IMR-90 (cell line): Measurements from ENCODE around the gene MRPL33. TPM values are rescaled to one million over a fixed set of nuclear protein-coding genes. Genes with fewer than 3 reads are reported as not detected.
A peak's percentile ranks its signal among the peaks of the same experiment; 100 is the strongest.

Source experiments
- ATAC-seq: fragments of 200-7000 bp; cut with Tn5 transposase; 2 replicates; pipeline ENCODE4 v1.9.1; 2020; ENCODE audit warnings: low read depth, mild to moderate bottlenecking, moderate library complexity
- BruUV-seq: library from RNA; stranded (reverse); fragments of 400-500 nt; replicated peaks from 2 replicates; lab custom pipeline; 2021; lab: Mats Ljungman, UMichigan
- CTCF ChIA-PET: fragments of 300-600 bp; formaldehyde crosslinking; extraction: SDS; loops from one replicate; lab custom pipeline; 2021; ENCODE audit warnings: antibody characterized with exemption; lab: Yijun Ruan, JAX
- POLR2A ChIA-PET: fragments of 300-600 bp; sonication (Branson Sonifier 250); formaldehyde crosslinking; loops from one replicate; lab custom pipeline; 2022; ENCODE audit warnings: antibody characterized with exemption; ENCODE audit not compliant: unreplicated experiment; lab: Charles Lee
- DNase-seq: peaks from one replicate; pipeline ENCODE4 v3.0.0; 2013
- H2AFZ ChIP-seq: replicated peaks from 2 replicates; pipeline ENCODE3; 2013; ENCODE audit warnings: low read length, mild to moderate bottlenecking; ENCODE audit not compliant: poor library complexity
- H2AK5ac ChIP-seq: 2 replicates; pipeline ENCODE4 v1.6.1; 2013; ENCODE audit warnings: low read depth, low read length, inconsistent platforms
- H2AK9ac ChIP-seq: replicated peaks from 2 replicates; pipeline ENCODE3; 2013; ENCODE audit warnings: mild to moderate bottlenecking, low read depth, low read length, moderate library complexity; ENCODE audit not compliant: poor library complexity
- H2BK120ac ChIP-seq: 2 replicates; pipeline ENCODE4 v1.6.1; 2013; ENCODE audit warnings: low read depth, low read length, inconsistent platforms
- H2BK15ac ChIP-seq: 3 replicates; pipeline ENCODE4 v1.6.1; 2013; ENCODE audit warnings: low read depth, low read length, inconsistent platforms
- H2BK20ac ChIP-seq: 2 replicates; pipeline ENCODE4 v1.6.1; 2013; ENCODE audit warnings: low read depth, mild to moderate bottlenecking, inconsistent platforms, low read length, moderate library complexity
- H2BK5ac ChIP-seq: 2 replicates; pipeline ENCODE4 v1.6.1; 2013; ENCODE audit warnings: mild to moderate bottlenecking, low read depth, low read length, inconsistent platforms; ENCODE audit not compliant: poor library complexity, severe bottlenecking
- H3K14ac ChIP-seq: replicated peaks from 2 replicates; pipeline ENCODE4 v1.6.1; 2013; ENCODE audit warnings: low read depth, low read length, inconsistent platforms
- H3K18ac ChIP-seq: 2 replicates; pipeline ENCODE4 v1.6.1; 2013; ENCODE audit warnings: low read depth, low read length, control low read depth
- H3K23ac ChIP-seq: 2 replicates; pipeline ENCODE4 v1.6.1; 2013; ENCODE audit warnings: low read depth, low read length, inconsistent platforms
- H3K27ac ChIP-seq: 2 replicates; pipeline ENCODE4 v1.5.1; 2013; ENCODE audit warnings: mild to moderate bottlenecking, control low read depth, low read length; ENCODE audit not compliant: insufficient read depth
- H3K27me3 ChIP-seq: 2 replicates; pipeline ENCODE4 v1.6.1; 2013; ENCODE audit warnings: low read length; ENCODE audit not compliant: control insufficient read depth, insufficient read depth
- H3K36me3 ChIP-seq: 2 replicates; pipeline ENCODE4 v1.6.1; 2013; ENCODE audit warnings: low read length, mixed read lengths; ENCODE audit not compliant: control insufficient read depth, insufficient read depth
- H3K4ac ChIP-seq: 2 replicates; pipeline ENCODE4 v1.6.1; 2013; ENCODE audit warnings: low read depth, low read length, inconsistent platforms
- H3K4me1 ChIP-seq: 2 replicates; pipeline ENCODE4 v1.6.1; 2013; ENCODE audit warnings: low read length, mixed read lengths; ENCODE audit not compliant: control insufficient read depth, insufficient read depth
- H3K4me2 ChIP-seq: 2 replicates; pipeline ENCODE4 v1.6.1; 2013; ENCODE audit warnings: low read depth, mild to moderate bottlenecking, control low read depth, low read length, moderate library complexity
- H3K4me3 ChIP-seq: 2 replicates; pipeline ENCODE4 v1.5.1; 2013; ENCODE audit warnings: low read depth, mild to moderate bottlenecking, control low read depth, low read length, moderate library complexity; ENCODE audit not compliant: insufficient read depth
- H3K56ac ChIP-seq: 2 replicates; pipeline ENCODE4 v1.6.1; 2013; ENCODE audit warnings: low read length, inconsistent platforms; ENCODE audit not compliant: insufficient read depth; ENCODE audit errors: extremely low read depth
- H3K79me1 ChIP-seq, 2 experiments: 2 replicates each; pipeline ENCODE4 v1.6.1; 2013; ENCODE audit warnings: low read length in 2 of 2, inconsistent platforms in 1 of 2, low read depth in 1 of 2
- H3K9ac ChIP-seq: 2 replicates; pipeline ENCODE4 v1.6.1; 2013; ENCODE audit warnings: low read depth, low read length, control low read depth
- H3K9me1 ChIP-seq: 2 replicates; pipeline ENCODE4 v1.6.1; 2013; ENCODE audit warnings: low read length, inconsistent platforms; ENCODE audit not compliant: insufficient read depth
- H3K9me3 ChIP-seq: 2 replicates; pipeline ENCODE4 v1.6.1; 2013; ENCODE audit warnings: low read length; ENCODE audit not compliant: control insufficient read depth, insufficient read depth
- H4K20me1 ChIP-seq: 2 replicates; pipeline ENCODE4 v1.6.1; 2013; ENCODE audit warnings: low read length, inconsistent platforms; ENCODE audit not compliant: insufficient read depth
- H4K5ac ChIP-seq: 2 replicates; pipeline ENCODE4 v1.6.1; 2013; ENCODE audit warnings: mild to moderate bottlenecking, low read depth, low read length, control low read depth
- H4K8ac ChIP-seq, 2 experiments: 2 replicates each; pipeline ENCODE4 v1.6.1; 2013; ENCODE audit warnings: low read depth in 2 of 2, low read length in 2 of 2, control low read depth in 1 of 2, inconsistent platforms in 1 of 2
- H4K91ac ChIP-seq: 2 replicates; pipeline ENCODE4 v1.6.1; 2013; ENCODE audit warnings: low read depth, low read length, inconsistent platforms; ENCODE audit not compliant: insufficient read depth
- POLR2A ChIP-seq: IDR thresholded peaks from 2 replicates; pipeline ENCODE4 v1.6.1; 2012; ENCODE audit warnings: mild to moderate bottlenecking, low read depth, low read length
- RCOR1 ChIP-seq: IDR thresholded peaks from 2 replicates; pipeline ENCODE4 v1.6.1; 2012; ENCODE audit warnings: mild to moderate bottlenecking, low read length, improper control_type of control experiment; ENCODE audit not compliant: insufficient replicate concordance
- WGBS, 2 experiments: methylation state at CpG; one replicate each; pipeline versions ENCODE4 v1.1.5 to v1.1.7; 2013; ENCODE audit warnings: missing lambda C conversion rate in 2 of 2; ENCODE audit not compliant: insufficient read length in 1 of 2; ENCODE audit errors: extremely low coverage in 2 of 2; 5-methylcytosine and 5-hydroxymethylcytosine counted together
- dilution Hi-C: fragments of 300-500 bp; cut with HindIII; formaldehyde crosslinking; loops from one replicate; pipeline ENCODE4 v1.14.3; 2018; ENCODE audit warnings: low sequenced_read_pairs; ENCODE audit not compliant: unreplicated experiment
- in situ Hi-C: fragments of 300-500 bp; cut with MboI; formaldehyde crosslinking; loops from 3 replicates; pipeline ENCODE4 v1.14.3; 2019; ENCODE audit warnings: low sequenced_read_pairs, inconsistent platforms, mixed read lengths
- intact Hi-C: fragments of 100-400 bp; cut with micrococcal nuclease; formaldehyde crosslinking; loops from 2 replicates; pipeline ENCODE4 v1.10.0; 2022
- polyA plus RNA-seq, 3 experiments: library from polyadenylated mRNA; depleted of rRNA; stranded (reverse); fragments of >200 nt; gene quantifications; 2 replicates each; pipeline ENCODE4 v1.2.3, GENCODE V29; 2012; ENCODE audit warnings: low replicate concordance in 1 of 3
- total RNA-seq: library from RNA; depleted of rRNA; stranded (reverse); fragments of >200 nt; gene quantifications from 2 replicates; pipeline ENCODE4 v1.2.3, GENCODE V29; 2012
- TF ChIP-seq, protein P1 (sequence below): conservative IDR thresholded peaks from 2 replicates; pipeline ENCODE4 v1.5.1; 2012; ENCODE audit warnings: mild to moderate bottlenecking, low read depth, low read length, improper control_type of control experiment

Gene MRPL33
- total and polyA plus RNA-seq, 2 of the 4 experiments (the other 2 are of a cell fraction), result 13.3 to 101 TPM

- Histone ChIP-seq H3K9ac (no peak overlapping the region), H3K4ac (peak overlapping the region; percentile 48; the same call in 1 of the 2 replicates), H3K36me3 (no peaks in the 10 kb centered on the region), H2AK9ac (no peak overlapping the region), H3K14ac (no peak overlapping the region), H2AFZ (no peak overlapping the region), H2BK15ac (peak overlapping the region; percentile 61; the same call in 2 of the 3 replicates), H4K20me1 (no peaks in the 10 kb centered on the region), H3K27ac (no peak overlapping the region), H3K4me3 (no peak overlapping the region), H3K79me1 (no peaks in the 10 kb centered on the region), H4K5ac (no peak overlapping the region; the same call in 1 of the 2 replicates), H3K9me3 (no peaks in the 10 kb centered on the region), H3K27me3 (no peaks in the 10 kb centered on the region), H2BK20ac (peak overlapping the region; percentile 65; the same call in 1 of the 2 replicates), H3K56ac (no peak overlapping the region), H3K4me1 (peaks cover 14% of the 10 kb centered on the region), H3K18ac (peak overlapping the region; percentile 46; the same call in 1 of the 2 replicates), H2AK5ac (peak overlapping the region; percentile 75), H3K4me2 (no peak overlapping the region), H3K9me1 (peaks cover 3% of the 10 kb centered on the region; the same call in 1 of the 2 replicates), H4K8ac (no peak overlapping the region; a peak in 1 of 4 replicates), H4K91ac (peak overlapping the region; percentile 60), H2BK120ac (peak overlapping the region; percentile 70; the same call in 1 of the 2 replicates), H3K23ac (no peak overlapping the region), H2BK5ac (no peak overlapping the region)
- WGBS, 2 experiments, result no CpG with 5 or more reads among the region's 8 CpGs
- ChIA-PET CTCF (no interaction called here), POLR2A (no interaction called here)
- in situ Hi-C loops (loop anchor here (5.0 kb wide), 1 partner anchor 640 kb away; no protein-coding TSS in a partner anchor), intact Hi-C loops (loop anchor here (10.0 kb wide), 1 partner anchor 468 kb away; no protein-coding TSS in a partner anchor), dilution Hi-C loops (no loop called here)
- BruUV-seq, result no TSS peak
- TF ChIP-seq RCOR1 (no peak), POLR2A (no peak)
- TF ChIP-seq, protein P1, sequence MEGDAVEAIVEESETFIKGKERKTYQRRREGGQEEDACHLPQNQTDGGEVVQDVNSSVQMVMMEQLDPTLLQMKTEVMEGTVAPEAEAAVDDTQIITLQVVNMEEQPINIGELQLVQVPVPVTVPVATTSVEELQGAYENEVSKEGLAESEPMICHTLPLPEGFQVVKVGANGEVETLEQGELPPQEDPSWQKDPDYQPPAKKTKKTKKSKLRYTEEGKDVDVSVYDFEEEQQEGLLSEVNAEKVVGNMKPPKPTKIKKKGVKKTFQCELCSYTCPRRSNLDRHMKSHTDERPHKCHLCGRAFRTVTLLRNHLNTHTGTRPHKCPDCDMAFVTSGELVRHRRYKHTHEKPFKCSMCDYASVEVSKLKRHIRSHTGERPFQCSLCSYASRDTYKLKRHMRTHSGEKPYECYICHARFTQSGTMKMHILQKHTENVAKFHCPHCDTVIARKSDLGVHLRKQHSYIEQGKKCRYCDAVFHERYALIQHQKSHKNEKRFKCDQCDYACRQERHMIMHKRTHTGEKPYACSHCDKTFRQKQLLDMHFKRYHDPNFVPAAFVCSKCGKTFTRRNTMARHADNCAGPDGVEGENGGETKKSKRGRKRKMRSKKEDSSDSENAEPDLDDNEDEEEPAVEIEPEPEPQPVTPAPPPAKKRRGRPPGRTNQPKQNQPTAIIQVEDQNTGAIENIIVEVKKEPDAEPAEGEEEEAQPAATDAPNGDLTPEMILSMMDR, result no peak
- no peak for DNase-seq
- no peak for ATAC-seq
These were observed 14.7 kb upstream of the MRPL33 start for GRCh38 chr2:27756544-27757498.
